Measurements from ENCODE around the gene RELL2.

DNA sequence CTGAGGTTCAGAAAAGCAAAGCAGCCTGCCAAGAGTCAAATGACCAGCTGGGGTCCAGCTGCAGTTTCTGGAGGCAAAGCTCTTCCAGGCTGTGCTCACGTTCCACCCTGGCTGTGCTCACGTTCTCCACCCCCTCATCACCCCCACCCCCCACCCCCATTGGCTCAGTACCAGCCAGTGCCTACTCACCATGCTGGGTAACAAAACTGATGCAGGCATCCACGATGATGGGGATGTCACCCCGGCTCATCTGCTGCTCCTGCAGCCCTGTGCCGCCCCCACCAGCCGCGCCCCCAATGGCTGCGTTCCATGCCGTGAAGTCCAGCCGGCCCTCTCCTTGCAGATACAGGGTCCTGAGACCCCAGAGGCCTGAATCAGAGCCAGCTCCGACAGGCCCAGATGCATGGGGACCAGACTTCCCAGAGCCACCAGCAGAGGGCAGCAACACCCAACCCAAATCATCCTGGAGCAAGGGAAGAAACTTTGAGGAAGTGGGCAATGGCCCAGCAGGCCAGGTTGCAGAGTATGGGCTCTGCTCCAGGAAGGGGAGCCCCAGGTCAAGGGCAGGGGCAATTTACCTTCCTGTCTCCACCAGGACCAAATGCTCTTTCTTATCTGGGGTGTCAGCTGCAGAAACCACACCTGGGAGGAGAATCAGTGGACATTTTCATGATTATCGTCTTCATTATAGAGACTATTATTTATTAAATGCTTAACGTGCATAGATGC is 28.1 kb downstream of the RELL2 start:
- TF ChIP-seq, protein P1, sequence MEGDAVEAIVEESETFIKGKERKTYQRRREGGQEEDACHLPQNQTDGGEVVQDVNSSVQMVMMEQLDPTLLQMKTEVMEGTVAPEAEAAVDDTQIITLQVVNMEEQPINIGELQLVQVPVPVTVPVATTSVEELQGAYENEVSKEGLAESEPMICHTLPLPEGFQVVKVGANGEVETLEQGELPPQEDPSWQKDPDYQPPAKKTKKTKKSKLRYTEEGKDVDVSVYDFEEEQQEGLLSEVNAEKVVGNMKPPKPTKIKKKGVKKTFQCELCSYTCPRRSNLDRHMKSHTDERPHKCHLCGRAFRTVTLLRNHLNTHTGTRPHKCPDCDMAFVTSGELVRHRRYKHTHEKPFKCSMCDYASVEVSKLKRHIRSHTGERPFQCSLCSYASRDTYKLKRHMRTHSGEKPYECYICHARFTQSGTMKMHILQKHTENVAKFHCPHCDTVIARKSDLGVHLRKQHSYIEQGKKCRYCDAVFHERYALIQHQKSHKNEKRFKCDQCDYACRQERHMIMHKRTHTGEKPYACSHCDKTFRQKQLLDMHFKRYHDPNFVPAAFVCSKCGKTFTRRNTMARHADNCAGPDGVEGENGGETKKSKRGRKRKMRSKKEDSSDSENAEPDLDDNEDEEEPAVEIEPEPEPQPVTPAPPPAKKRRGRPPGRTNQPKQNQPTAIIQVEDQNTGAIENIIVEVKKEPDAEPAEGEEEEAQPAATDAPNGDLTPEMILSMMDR (IDR thresholded peaks at IDR 0.05), result peak in 3 of 4 experiments; percentile 70 to 80 (median 76)
- TF ChIP-seq POLR2A (IDR thresholded peaks at IDR 0.05), result no peak
- TF ChIP-seq POLR2AphosphoS5 (IDR thresholded peaks at IDR 0.05), result no peak
- no peak for TF ChIP-seq EP300 (IDR thresholded peaks at IDR 0.05)

All from sigmoid colon (tissue), 4 donors.